Body of pancreas (tissue), 4 donors: ENCODE measurements around the gene SYNE3.

Source experiments
- CTCF ChIP-seq, 7 experiments: fragments of 450-650 bp in 4 of 7; fragments of 200-600 bp in 3 of 7; sonication (generic) in 3 of 7; IDR thresholded peaks; one replicate each; pipeline ENCODE4 v1.5.1; 2016 to 2019; ENCODE audit warnings: antibody characterized with exemption in 7 of 7
- POLR2A ChIP-seq, 3 donors: fragments of 450-650 bp; IDR thresholded peaks; one replicate each; pipeline ENCODE4 v1.6.1; 2016; ENCODE audit warnings: antibody characterized with exemption in 3 of 3, mild to moderate bottlenecking in 2 of 3

- no peak for TF ChIP-seq CTCF (IDR thresholded peaks at IDR 0.05)
- no peak for TF ChIP-seq POLR2A (IDR thresholded peaks at IDR 0.05)
Observed at GRCh38 chr14:95486875-95487668, 29.4 kb downstream of the SYNE3 start.
